Astrocyte (in vitro differentiated cells and primary cell): Measurements from ENCODE around the gene GIPC3. TPM values are rescaled to one million over a fixed set of nuclear protein-coding genes. Genes with fewer than 3 reads are reported as not detected.

ENCODE experiments used
- DNase-seq: peaks from one replicate; pipeline ENCODE4 v3.0.0-alpha.2; 2010; ENCODE audit warnings: low read depth
- FAIRE-seq: peaks from 2 replicates; lab custom pipeline; 2011; peaks lifted over from hg19 to GRCh38; lab: Jason Lieb, UNC
- H2AFZ ChIP-seq: 2 replicates; pipeline ENCODE4 v1.6.0; 2012; ENCODE audit warnings: low read depth, low read length, inconsistent platforms
- H3K27ac ChIP-seq: 2 replicates; pipeline ENCODE4 v1.5.1; 2011; ENCODE audit warnings: low read depth, low read length, inconsistent platforms
- H3K27me3 ChIP-seq: 2 replicates; pipeline ENCODE4 v1.6.0; 2011; ENCODE audit warnings: low read length, inconsistent platforms; ENCODE audit not compliant: insufficient read depth
- H3K36me3 ChIP-seq: 2 replicates; pipeline ENCODE4 v1.5.1; 2011; ENCODE audit warnings: low read length, inconsistent platforms; ENCODE audit not compliant: insufficient read depth
- H3K4me1 ChIP-seq: 2 replicates; pipeline ENCODE4 v1.5.1; 2011; ENCODE audit warnings: low read length, inconsistent platforms; ENCODE audit not compliant: insufficient read depth
- H3K4me2 ChIP-seq: 2 replicates; pipeline ENCODE4 v1.6.0; 2012; ENCODE audit warnings: low read length, inconsistent platforms
- H3K4me3 ChIP-seq: 2 replicates; pipeline ENCODE4 v1.5.1; 2011; ENCODE audit warnings: low read depth, mild to moderate bottlenecking, low read length, inconsistent platforms; ENCODE audit not compliant: insufficient read depth
- H3K79me2 ChIP-seq: 2 replicates; pipeline ENCODE4 v1.6.0; 2012; ENCODE audit warnings: mild to moderate bottlenecking, low read length, inconsistent platforms; ENCODE audit not compliant: insufficient read depth
- H3K9ac ChIP-seq: 2 replicates; pipeline ENCODE4 v1.6.0; 2012; ENCODE audit warnings: mild to moderate bottlenecking, low read length, inconsistent platforms
- H3K9me3 ChIP-seq: 2 replicates; pipeline ENCODE4 v1.5.1; 2012; ENCODE audit warnings: low read depth, mild to moderate bottlenecking, low read length, inconsistent platforms; ENCODE audit not compliant: insufficient read depth
- H4K20me1 ChIP-seq: 2 replicates; pipeline ENCODE4 v1.6.0; 2012; ENCODE audit warnings: low read length, inconsistent platforms; ENCODE audit not compliant: insufficient read depth
- H3K27ac Mint-ChIP-seq: one replicate; pipeline ENCODE4 v1.8.0; 2021; ENCODE audit warnings: mild to moderate bottlenecking, mixed read lengths; ENCODE audit not compliant: unreplicated experiment
- H3K27me3 Mint-ChIP-seq: one replicate; pipeline ENCODE4 v1.8.0; 2021; ENCODE audit warnings: low read depth, mixed read lengths; ENCODE audit not compliant: unreplicated experiment
- H3K36me3 Mint-ChIP-seq: one replicate; pipeline ENCODE4 v1.8.0; 2021; ENCODE audit warnings: low read depth, mixed read lengths; ENCODE audit not compliant: unreplicated experiment
- H3K4me1 Mint-ChIP-seq: one replicate; pipeline ENCODE4 v1.8.0; 2021; ENCODE audit warnings: low read depth, mixed read lengths; ENCODE audit not compliant: unreplicated experiment
- H3K4me3 Mint-ChIP-seq: one replicate; pipeline ENCODE4 v1.8.0; 2021; ENCODE audit warnings: mild to moderate bottlenecking, moderate library complexity, mixed read lengths; ENCODE audit not compliant: unreplicated experiment
- H3K9me3 Mint-ChIP-seq: one replicate; pipeline ENCODE4 v1.8.0; 2021; ENCODE audit warnings: mild to moderate bottlenecking, mixed read lengths; ENCODE audit not compliant: unreplicated experiment
- CTCF ChIP-seq: IDR thresholded peaks from 2 replicates; pipeline ENCODE4 v1.5.1; 2011; ENCODE audit warnings: low read depth, mild to moderate bottlenecking, inconsistent platforms, low read length, moderate library complexity; ENCODE audit not compliant: insufficient read depth
- EZH2 ChIP-seq: IDR thresholded peaks from 2 replicates; pipeline ENCODE4 v1.6.1; 2012; ENCODE audit warnings: mild to moderate bottlenecking, low read length, inconsistent platforms; ENCODE audit not compliant: insufficient read depth
- total RNA-seq: library from RNA; stranded (reverse); gene quantifications from 2 replicates; pipeline ENCODE4 v1.2.1, GENCODE V29; 2021

The GIPC3 gene
- total RNA-seq, 1 donor from 2014 or later: 0.09 TPM

GRCh38 chr19:3549816-3550215 is 35.5 kb upstream of the GIPC3 start:
- no peak for FAIRE-seq
- no peak overlapping the region for H3K4me2 ChIP-seq
- no peaks in the 10 kb centered on the region for H3K27me3 ChIP-seq
- H3K79me2 ChIP-seq: peaks cover 35% of the 10 kb centered on the region
- H4K20me1 ChIP-seq: peaks cover 73% of the 10 kb centered on the region
- H3K4me1 ChIP-seq: peaks cover 11% of the 10 kb centered on the region
- Mint-ChIP-seq H3K27ac (no peak overlapping the region), H3K4me3 (no peak overlapping the region), H3K27me3 (no peaks in the 10 kb centered on the region), H3K36me3 (peaks cover 10% of the 10 kb centered on the region), H3K9me3 (no peaks in the 10 kb centered on the region), H3K4me1 (peaks cover 11% of the 10 kb centered on the region)
- TF ChIP-seq CTCF (no peak), EZH2 (no peak)
- no peak overlapping the region for H3K9ac ChIP-seq
- H2AFZ ChIP-seq: no peak overlapping the region
- no peaks in the 10 kb centered on the region for H3K9me3 ChIP-seq
- H3K4me3 ChIP-seq: no peak overlapping the region
- H3K27ac ChIP-seq: no peak overlapping the region
- DNase-seq: no peak
- peaks cover 3% of the 10 kb centered on the region for H3K36me3 ChIP-seq

GRCh38 chr19:3550947-3551791 is 34.1 kb upstream of the GIPC3 start:
- no peak overlapping the region for H3K4me3 Mint-ChIP-seq
- no peak for FAIRE-seq

More at GRCh38 chr19:3550947-3551791, 34.1 kb upstream of the GIPC3 start:
- Mint-ChIP-seq H3K9me3 (no peaks in the 10 kb centered on the region), H3K36me3 (peaks cover 15% of the 10 kb centered on the region), H3K27me3 (no peaks in the 10 kb centered on the region), H3K4me1 (peaks cover 17% of the 10 kb centered on the region), H3K27ac (peak overlapping the region; percentile 41)
- DNase-seq: no peak
- no peak overlapping the region for H3K4me2 ChIP-seq
- no peak overlapping the region for H3K9ac ChIP-seq
- no peaks in the 10 kb centered on the region for H3K27me3 ChIP-seq
- no peaks in the 10 kb centered on the region for H3K9me3 ChIP-seq
- no peak overlapping the region for H2AFZ ChIP-seq
- TF ChIP-seq CTCF: no peak
- TF ChIP-seq EZH2: no peak
- peaks cover 73% of the 10 kb centered on the region for H4K20me1 ChIP-seq
- peaks cover 19% of the 10 kb centered on the region for H3K4me1 ChIP-seq
- H3K4me3 ChIP-seq: no peak overlapping the region
- no peak overlapping the region for H3K27ac ChIP-seq
- H3K36me3 ChIP-seq: no peaks in the 10 kb centered on the region
- H3K79me2 ChIP-seq: peaks cover 48% of the 10 kb centered on the region
